GM19043 (cell line): ENCODE measurements around the gene RFC2.

Experiments used
- ATAC-seq: cut with Tn5 transposase; IDR thresholded peaks from one replicate; pipeline ENCODE4 v1.9.1; 2021; ENCODE audit warnings: low read depth; ENCODE audit not compliant: unreplicated experiment

The RFC2 gene

DNA sequence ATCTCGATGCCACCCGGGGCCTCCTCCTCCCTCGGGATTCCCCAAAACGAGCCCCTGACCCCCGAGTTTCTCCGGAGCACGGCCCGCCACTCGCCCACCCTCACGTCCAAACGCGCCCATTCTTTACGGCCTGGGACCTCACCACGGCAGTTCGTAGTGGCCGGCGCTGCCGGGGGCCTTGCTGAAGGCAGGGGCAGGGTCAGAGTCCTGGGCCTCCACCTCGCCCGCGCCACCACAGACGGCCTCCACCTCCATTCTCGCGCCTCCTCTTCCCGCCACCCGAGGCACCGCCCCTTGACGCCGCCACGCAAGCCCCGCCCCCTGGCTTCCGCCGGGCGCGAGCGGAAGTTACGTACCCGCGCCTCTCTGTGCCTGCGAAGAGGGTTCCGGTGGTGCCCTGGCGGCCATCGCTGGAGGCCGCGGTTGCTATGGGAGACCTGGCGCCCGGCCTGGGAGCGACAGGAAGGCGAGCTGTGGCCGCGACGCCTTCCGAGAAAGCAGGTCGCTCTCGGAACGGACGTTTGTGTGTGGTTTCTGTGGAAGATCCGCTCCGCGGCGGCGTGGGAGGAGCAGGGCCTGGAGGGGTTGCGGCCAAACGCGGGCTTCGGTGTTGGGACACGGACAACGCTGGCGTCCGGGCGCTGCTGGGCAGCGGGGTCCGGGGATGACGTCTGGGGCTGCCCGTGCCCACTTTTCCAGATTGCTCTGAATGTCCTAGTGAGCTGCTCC is at the start of gene RFC2:
RFC2 (minus strand) TSS at position 271 of the 729 bp plus-strand sequence; CDS start at position 255, 16 bp downstream.
- peak; percentile 88 for ATAC-seq

DNA sequence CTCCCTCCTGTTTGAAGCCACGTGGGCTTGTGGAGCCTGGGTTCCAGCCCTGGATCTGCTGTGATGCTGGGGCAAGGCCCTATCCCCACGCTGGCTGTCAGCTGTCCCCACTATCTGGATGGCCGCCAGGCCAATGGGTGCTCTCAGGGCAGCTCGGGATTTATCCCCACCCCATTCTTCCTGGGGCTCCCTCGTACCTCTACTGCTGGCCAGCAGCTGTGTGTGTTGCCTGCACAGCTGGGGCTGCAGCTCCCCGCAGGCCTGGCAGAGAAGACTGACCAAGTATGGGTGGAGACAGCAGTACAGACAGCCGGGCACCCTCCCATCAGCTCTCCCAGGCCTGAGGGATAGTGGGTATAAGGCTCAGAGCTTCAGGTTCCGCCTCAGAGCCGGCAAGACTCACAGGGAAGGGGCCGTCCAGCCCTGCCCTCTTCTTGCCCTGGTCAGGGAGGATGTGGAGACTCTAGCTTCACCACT is 48.6 kb upstream of the RFC2 start:
- ATAC-seq = no peak

DNA sequence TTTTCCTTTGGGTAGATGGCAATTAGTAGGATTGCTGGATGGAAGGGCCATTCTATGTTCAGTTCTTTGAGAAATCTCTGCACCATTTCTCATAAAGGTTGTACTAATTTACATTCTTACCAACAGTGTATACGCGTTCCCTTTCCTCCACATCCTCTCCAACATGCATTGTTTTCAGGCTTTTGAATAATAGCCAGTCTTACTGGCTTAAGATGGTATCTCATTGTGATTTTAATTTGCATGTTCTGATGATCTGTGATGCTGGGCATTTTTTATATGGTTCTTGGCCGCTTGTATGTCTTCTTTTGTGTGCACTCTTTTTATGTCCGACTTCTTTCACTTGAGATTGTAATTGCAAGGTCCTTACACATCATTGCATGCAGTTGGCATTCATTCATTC is 46.7 kb upstream of the RFC2 start:
- no peak for ATAC-seq

DNA sequence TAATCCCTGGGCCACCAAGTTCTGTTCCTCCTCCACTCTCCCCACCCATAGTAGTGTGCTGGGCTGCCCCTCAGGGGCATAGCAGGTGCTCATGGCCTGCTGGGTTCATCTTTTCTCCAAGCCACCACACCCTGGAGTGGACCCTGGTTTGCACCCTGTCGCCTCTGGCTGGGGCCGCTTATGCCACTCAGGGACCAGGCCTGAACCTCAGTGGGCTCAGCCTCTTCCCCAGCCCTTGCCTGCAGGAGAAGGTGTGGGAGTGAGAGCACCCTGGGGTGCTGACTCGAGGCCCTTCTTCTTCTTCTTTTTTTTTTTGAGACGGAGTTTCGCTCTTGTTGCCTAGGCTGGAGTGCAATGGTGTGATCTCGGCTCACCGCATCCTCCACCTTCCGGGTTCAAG is 45.2 kb upstream of the RFC2 start:
- ATAC-seq = no peak

DNA sequence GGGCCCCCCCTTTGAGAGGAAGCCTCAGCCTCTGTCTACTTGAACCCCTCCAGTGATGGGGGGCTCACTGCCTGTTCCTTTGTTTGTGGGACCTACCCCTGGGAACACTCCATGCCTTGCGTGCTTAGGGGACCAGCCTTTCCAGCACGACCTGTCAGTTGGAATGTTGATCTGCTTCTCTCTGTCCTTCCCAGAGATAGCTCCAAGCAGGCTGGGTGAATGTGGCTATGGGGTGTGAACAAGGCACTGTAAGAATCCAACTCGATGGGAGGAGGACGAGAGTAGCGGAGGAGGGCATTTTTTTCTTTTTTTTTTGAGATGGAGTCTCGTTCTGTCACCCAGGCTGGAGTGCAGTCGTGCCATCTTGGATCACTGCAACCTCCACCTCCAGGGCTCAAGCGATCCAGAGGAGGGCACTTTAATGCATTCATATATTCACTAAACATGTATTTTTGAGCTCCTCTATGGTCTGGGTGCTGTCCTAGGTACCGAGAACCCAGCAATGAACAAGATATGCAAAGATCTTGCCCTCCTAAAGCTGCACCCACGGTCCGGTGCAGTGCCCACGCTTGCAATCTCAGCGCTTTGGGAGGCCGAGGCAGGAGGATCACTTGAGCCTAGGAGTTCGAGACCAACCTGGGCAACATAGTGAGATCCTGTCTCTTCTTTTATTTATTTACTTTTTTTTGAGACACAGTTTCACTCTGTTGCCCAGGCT is 43.5 kb upstream of the RFC2 start:
- ATAC-seq = no peak

DNA sequence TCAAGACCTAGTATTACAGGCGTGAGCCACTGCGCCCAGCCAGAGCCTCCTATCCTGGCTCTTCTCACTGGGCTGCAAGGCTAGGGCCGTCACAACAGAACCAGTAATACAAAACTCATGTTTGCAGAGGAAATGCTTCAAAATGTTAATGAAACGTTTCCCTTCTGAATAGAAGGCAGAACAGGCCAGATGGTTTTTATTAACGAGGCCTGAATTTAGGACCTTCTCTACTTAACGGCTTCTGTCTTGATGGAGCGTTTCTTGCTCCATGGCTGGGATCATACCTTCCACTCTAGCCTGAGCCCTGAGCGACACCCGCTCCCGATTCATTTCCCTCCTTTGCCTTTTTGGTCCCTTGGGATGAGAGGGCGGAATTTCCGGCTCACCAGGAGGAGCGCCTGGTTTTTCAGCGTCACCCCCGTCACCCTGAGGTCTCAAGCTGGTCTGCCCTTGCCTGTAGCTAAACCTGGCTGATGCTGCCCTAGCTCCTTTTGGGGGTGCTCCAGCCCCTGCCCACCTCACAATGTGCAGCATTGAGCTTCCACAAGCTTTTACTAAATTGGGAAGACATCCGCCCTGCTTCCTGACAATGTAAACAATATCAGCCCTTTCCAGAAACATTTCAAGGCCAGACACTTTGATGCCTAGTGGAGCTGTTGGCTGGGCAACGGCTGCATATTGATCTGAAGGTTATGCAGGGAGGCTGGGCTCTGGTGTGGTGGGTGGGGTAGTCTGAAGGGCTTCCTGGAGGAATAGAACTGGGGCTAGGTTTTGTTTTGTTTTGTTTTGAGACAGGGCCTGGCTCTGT is 40.2 kb upstream of the RFC2 start:
- ATAC-seq = no peak

DNA sequence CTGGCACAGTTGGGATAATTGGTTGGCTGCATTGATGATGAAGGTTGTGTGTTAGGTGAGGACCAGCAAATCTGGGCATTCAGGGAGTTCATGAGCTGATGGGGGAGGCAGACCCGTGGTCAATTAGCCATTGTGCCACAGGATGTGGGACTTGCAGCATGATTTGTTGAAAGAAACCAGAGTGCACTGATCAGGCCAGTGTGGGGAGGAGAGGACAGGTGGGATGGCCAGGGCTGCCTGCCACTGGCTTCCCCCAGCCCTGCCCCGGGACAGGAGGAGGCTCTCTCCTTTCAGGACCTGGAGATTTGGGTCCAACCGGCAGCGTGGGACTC is 39.3 kb upstream of the RFC2 start:
- no peak for ATAC-seq

DNA sequence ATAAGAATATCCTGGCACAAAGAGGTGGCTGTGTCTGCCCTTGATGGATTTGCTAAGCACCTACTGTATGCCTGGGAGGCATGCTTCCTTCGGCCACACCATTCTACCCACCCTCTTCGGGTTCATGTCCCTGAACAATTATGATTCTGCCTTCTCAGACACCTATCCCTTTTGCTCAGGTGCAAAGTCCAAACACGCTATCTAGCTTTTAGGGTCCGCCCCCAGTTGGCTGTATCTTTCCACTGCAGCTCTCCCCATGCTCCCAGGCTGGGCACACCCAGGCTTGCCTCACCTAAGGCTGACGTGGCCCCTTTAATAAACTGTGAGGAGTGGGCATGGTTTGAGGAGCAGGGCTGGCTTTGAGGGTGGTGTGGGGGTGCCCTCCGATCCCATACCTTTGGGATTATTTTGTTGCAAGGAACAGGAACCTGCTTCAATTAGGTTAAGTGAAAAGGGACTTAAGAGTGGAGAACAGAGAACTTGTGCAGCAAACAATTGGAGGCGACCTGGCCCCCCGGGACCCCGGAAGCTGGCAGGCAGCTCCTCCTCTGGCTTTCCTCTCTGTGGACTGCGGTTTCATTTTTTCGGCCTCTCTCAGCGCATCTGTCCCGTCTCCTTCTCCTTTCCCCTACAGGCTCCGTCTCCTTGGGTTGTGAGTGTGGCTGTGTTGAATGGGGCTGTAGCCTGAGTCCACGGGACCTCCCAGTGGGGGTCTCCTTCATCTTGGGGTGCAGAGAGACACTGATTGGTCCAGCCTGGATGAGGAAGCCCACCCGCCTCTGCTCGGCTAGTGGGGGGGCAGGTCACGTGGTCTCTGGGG is 38.8 kb upstream of the RFC2 start:
- ATAC-seq = no peak

DNA sequence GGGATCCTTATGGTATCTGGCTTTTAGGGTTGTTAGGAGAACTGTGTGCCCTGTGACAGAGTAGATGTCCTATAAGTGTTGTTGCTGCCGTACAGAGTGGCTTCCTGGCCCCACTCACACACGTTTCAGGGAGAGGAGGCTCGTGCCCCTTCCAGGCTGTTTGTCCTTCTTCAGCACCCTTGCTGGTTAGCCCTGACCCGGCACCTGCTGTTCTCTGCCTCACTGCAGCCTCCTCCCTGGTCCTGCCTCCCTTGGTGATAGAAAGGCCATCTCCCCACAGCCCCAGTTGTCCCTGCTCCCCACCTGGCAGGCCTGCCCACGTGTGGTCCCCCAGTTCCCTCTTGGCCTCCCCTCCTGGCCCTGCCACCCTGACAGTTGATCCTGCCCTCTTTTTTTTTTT is 37.3 kb upstream of the RFC2 start:
- ATAC-seq = no peak

DNA sequence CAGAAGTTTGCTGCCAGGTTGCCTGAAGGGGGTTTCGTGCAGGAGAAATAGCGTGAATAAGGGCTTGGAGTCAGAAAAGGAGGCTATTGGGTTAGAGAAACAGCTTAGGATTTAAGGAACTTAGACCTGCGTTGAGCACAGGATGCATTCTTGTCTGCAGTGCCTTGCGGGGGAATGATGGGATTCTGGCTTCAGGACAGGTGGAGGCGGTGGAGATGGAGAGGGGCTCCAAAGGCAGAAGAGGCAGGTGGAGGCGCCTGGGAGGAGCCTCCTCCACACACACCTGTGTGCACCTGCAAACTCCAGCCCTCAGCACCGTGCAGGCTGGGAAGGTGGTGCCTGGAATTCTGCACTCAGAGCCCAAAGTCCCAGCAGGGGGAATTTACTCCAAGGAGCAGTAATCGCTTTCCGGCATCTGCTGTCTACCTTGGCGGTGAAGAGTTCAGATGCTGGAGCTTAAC is 36.8 kb upstream of the RFC2 start:
- no peak for ATAC-seq

DNA sequence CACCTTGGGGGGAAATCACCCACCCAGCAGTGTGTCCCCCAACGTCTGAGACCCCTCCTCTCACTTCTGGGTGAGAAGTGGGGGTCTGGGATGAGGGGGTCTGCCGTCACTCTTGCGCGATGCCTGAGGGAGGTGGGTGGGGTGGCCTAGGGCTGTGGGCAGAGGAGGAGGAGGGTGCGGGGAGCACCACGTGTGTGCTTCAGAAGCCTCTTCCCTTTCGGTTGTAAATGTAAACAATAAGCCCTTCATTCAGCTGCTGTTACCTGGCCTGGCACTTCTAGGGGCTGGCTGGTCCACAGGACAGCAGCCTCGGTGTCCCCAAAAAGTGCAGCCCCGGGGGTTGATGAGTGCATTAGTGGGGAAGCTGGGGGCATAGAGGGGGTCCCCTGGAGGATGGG is 36.4 kb upstream of the RFC2 start:
- ATAC-seq = no peak

DNA sequence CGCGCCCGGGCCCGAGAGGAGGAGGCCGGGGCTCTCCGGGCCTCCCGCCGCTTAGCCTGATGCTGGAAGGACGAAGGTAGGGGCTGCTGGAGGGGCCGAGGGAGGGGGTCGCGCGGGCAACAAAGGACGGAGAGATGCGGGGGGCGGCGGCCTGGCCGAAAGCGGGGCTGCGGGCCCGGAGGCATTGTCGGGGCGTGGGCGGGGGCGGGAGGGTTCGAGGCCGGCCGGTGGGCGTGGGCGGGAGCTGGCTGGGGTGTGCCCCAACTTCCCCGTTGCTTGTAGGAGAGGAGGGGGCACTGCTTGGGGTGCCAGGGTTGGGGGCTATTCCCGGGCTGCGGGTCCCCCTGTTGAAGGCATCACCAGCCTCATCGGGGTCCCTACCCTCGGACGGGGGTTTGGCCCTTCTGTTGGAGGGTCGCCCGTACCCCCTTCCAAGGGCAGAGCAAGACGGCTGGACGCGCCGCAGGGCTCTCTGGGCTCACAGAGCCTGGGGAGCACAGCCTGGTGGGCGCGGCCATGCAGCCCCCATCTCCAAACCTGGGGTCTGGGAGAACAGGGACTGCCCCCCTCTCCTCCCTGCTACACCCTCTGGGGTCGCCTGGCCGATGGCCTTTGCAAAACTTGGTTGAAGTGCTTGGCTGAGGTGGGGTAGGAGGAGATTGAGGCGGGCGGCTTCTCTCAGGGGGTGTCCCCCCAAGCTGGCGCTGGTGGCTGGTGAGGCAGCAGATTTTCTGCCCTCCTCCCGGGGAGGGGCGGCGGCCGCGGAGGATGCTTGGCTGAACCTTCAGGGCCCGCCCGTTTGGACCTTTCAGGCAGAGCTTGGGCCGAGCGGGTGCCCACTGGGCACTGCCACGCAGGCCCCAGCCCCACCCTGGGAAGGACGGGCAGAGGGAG is 35.7 kb upstream of the RFC2 start:
- ATAC-seq = no peak

DNA sequence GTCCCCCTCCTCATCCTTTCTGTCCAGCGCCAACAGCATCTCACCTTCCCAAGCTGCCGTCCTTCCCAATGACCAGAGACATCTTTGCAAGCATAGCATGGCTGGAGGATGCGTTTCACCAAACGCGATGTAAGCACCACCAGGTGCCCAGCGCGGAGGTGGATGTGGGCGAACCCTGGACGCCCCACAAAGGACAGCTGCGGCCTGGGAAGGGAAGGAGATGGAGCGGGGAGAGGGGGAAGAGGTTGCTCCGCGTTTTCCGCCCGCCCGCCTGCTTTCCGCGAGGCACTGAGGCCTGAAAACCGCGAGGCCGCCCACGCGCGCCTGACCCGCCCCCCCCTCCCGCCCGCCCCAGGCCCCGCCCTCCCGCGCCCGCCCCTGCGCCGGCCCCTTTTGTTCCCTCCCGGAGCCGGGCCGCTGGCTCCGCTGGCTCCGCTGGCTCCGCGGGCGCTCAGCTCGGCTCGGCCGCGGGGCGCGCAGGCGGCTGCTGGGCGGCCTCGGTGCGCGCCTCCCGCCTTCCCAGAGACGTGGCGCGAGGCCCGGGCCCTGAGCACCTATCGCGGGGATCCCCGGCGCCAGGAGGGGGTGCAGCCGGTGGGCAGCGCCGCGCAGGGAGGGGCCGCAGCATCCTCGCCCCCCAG is 34.9 kb upstream of the RFC2 start, which contains the start of gene CLIP2:
CLIP2 (plus strand) TSS at position 390 of the 641 bp plus-strand sequence. CDS start 28,140 bp downstream, outside the sequence.
- no peak for ATAC-seq

DNA sequence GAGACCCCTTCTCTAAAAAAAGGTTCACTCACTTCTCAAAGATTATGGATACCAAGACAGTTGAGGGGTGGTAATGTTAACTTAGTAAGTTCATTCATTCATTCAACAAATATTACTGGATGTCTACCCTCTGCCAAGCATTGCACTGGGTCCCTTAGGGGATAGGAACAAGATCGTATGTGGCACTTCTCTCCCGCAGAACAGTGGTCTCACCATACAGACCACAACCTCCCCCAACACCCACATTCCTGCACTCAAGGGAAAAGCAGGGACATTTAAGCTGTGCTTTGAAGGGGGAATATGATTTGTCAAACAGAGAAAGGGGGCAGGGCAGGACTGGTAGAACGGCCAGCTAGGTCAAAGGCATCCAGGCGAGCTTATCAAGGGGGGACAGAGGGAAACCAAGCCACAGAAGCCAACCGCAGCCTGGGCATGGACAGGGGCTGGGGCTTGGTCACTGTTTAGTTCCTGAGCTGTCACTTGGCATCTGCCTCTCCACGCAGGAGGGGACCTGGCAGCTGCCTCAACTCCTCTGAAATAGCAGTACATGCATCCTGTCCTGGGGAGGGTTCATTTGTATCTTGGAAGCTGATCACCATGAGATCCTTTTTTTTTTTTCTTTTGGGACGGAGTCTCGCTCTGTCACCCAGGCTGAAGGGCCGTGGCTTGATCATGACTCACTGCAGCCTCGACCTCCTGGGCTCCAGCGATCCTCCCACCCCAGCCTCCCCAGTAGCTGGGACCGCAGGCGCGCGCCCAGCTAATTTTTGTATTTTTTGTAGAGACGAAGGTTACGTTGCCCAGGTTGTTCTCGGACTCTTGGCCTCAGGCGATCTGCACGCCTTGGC is 34.1 kb upstream of the RFC2 start:
- ATAC-seq = no peak

DNA sequence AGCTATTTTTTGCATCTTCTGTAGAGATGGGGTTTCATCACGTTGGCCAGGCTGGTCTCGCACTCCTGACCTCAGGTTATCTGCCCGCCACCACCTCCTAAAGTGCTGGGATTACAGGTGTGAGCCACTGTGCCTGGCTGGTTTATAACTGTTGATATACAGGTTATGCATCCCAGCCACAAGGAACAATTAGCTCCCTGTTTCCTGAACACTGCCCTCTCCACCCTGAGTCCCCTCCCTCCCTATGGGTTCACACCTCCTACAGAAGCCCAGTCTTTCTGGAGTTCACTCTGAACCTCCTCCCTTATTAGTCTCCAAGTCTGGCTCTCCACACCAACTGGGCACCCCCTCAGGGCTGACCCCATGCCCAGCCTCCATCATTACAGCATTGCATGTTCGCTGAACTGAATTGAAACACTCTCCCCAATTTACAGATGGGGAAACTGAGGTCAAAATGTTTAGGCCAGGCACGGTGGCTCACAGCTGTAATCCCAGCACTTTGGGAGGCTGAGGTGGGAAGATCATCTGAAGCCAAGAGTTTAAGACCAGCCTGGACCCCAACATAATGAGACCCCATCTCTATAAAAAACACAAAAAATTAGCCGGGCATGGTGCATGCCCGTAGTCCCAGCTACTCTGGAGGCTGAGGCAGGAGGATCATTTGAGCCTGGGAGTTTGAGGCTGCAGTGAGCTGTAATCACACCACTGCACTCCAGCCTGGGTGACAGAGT is 33.3 kb upstream of the RFC2 start:
- no peak for ATAC-seq

DNA sequence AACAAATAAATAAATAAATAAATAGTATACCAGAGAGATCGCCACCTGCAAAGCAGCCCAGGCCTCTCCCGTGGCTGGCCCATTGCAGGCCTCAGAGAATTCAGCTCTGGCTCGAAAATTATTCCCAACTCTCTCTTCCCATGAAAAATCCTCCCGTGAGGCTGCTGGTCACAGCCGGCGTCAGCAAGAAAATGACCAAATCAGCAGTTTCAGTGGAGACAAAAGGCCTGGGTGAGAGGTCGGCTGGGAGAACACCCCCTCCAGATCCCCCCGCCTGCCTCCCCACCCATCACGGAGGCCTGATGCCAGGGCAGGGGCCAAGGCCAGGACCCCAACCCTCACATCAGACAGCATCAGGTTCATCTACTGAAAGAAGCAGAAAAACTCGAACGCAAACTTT is 31.9 kb upstream of the RFC2 start:
- no peak for ATAC-seq

DNA sequence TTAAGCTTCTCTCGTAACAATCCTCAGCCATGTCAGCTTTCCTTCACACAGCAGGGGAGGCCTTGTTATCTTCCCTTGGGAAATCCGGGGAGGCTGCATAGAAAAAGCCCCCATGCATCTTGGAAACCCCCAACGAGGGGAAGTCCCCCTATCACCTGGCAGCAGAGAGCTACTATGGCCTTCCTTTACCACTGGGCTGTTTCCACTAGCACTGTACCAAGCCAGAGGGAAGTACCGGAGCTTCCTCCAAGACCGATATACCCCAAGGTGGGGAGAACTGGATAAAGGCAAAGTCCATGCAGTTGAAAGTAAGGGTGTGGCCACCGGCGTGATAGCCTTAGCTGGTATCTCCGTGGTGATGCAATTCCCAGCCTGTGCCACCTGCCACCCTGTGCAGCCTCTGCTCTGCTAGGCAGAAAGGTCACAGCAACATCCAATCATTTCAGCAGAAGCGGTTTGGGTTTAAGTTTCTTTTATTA is 30.6 kb upstream of the RFC2 start:
- ATAC-seq = no peak
